ENCODE data around the gene PLPPR1.

GRCh38 chr9:101034222-101034621, 5.7 kb downstream of the PLPPR1 start:
- TF ChIP-seq CTCF (IDR thresholded peaks at IDR 0.05) (no peak), ZFX (IDR thresholded peaks at IDR 0.05; ENCODE audit: borderline replicate concordance) (no peak)
